Heart right ventricle (tissue), 16 donors: Measurements from ENCODE around the gene PALD1. TPM values are rescaled to one million over a fixed set of nuclear protein-coding genes. Genes with fewer than 3 reads are reported as not detected.

Source experiments
- ATAC-seq, 8 donors: fragments of 200-7000 bp; cut with Tn5 transposase; one replicate each; pipeline ENCODE4 v1.9.1; 2020; ENCODE audit warnings: mild to moderate bottlenecking in 8 of 8, moderate library complexity in 8 of 8, moderate number of reproducible peaks in 1 of 8
- DNase-seq, 2 donors: peaks; one replicate each; pipeline ENCODE4 v3.0.0-alpha.2; 2020
- H3K27ac ChIP-seq, 10 donors: fragments of 200-600 bp; sonication (generic) in 2 of 10; one replicate each; pipeline versions ENCODE4 v1.5.0 to v1.8.0; 2020 to 2022; ENCODE audit warnings: mild to moderate bottlenecking in 3 of 10
- H3K27me3 ChIP-seq, 7 donors: fragments of 200-600 bp; one replicate each; pipeline ENCODE4 v1.8.0; 2021 to 2022; ENCODE audit warnings: mild to moderate bottlenecking in 2 of 7
- H3K36me3 ChIP-seq, 9 donors: fragments of 200-600 bp; sonication (generic) in 1 of 9; one replicate each; pipeline versions ENCODE4 v1.5.0 to v1.8.0; 2020 to 2022; ENCODE audit warnings: mild to moderate bottlenecking in 2 of 9
- H3K4me1 ChIP-seq, 9 donors: fragments of 200-600 bp; sonication (generic) in 1 of 9; one replicate each; pipeline versions ENCODE4 v1.5.0 to v1.8.0; 2020 to 2022; ENCODE audit warnings: mild to moderate bottlenecking in 4 of 9
- H3K4me3 ChIP-seq, 10 donors: fragments of 200-600 bp; sonication (generic) in 2 of 10; one replicate each; pipeline versions ENCODE4 v1.5.0 to v1.8.0; 2020 to 2022; ENCODE audit warnings: mild to moderate bottlenecking in 7 of 10, moderate library complexity in 2 of 10
- H3K9me3 ChIP-seq, 11 donors: fragments of 200-600 bp in 10 of 11; sonication (generic) in 2 of 11; one replicate each; pipeline versions ENCODE4 v1.5.0 to v1.8.0; 2013 to 2022; ENCODE audit warnings: mild to moderate bottlenecking in 2 of 11, control low read depth in 1 of 11, moderate library complexity in 1 of 11
- WGBS, 2 donors: extraction: QIAGEN DNeasy Blood & Tissue Kit; methylation state at CpG; one replicate each; pipeline ENCODE4 v1.1.7; 2013; ENCODE audit warnings: inconsistent platforms in 1 of 2; 5-methylcytosine and 5-hydroxymethylcytosine counted together
- intact Hi-C, 10 donors: fragments of 100-400 bp; cut with DNase I; formaldehyde crosslinking; loops; one replicate each; pipeline versions ENCODE4 v1.11.1 to v1.14.2; 2022
- polyA plus RNA-seq, 2 donors: library from polyadenylated mRNA; stranded (reverse); fragments of 200-250 nt; gene quantifications; one replicate each; pipeline ENCODE4 v1.2.3, GENCODE V29; 2013
- total RNA-seq, 10 donors: library from RNA; stranded (reverse); fragmentation: NEBNext Ultra II Directional in 3 of 10; extraction: Animal tissue kit (Norgen Biotek cat#: 25700) in 3 of 10; gene quantifications; one replicate each; pipeline versions ENCODE4 v1.2.1 to v1.2.4, GENCODE V29; 2021 to 2023
- TF ChIP-seq, protein P1 (sequence below), 9 donors: fragments of 200-600 bp; sonication (generic) in 2 of 9; IDR thresholded peaks; one replicate each; pipeline versions ENCODE4 v1.5.0 to v1.8.0; 2021 to 2022; ENCODE audit warnings: antibody characterized with exemption in 9 of 9, mild to moderate bottlenecking in 5 of 9, moderate library complexity in 1 of 9
- donor health status: Arrhythmogenic right ventricular cardiomyopathy.
- donor health status: ischemic (EF 13 %, LVEDD 7.1; RV severe dilation, severe dysfunction).
- donor health status: healthy with polysubstance abuse.
- donor health status: DM: no; HTN: yes; CAD: no.
- donor health status: DM: no; HTN: no; CAD: no.
- donor health status: ischemic (EF 25% LVEDD 6.9; RV normal size, moderate dysfunction).
- donor health status: ischemic (EF 25% LVEDD 5.7; RV mildly dilated, moderate dysfunction).
- donor health status: healthy.
- donor health status: DM: yes; HTN: yes; CAD: no.
- donor health status: Ischemic cardiomyopathy.
- donor health status: ischemic (EF 35%, LVEDD 5.7; RV mildly dilated, moderate dysfunction).
- donor health status: nonischemic (EF 11% LVEDD 7.7; RV severe dilation, severe dysfunction).
- donor health status: DM: yes; HTN: yes; CAD: no.
- donor health status: PGD.
- donor health status: ischemic (EF 29% LVEDD 5.4; RV normal size, mild dysfunction).
- donor health status: nonischemic (EF 23%, LVEDD 6.1; RV moderate dilation, normal function).

PALD1 gene
- total and polyA plus RNA-seq, 12 donors = 4.1 to 10.3 (median 5.9) TPM

DNA sequence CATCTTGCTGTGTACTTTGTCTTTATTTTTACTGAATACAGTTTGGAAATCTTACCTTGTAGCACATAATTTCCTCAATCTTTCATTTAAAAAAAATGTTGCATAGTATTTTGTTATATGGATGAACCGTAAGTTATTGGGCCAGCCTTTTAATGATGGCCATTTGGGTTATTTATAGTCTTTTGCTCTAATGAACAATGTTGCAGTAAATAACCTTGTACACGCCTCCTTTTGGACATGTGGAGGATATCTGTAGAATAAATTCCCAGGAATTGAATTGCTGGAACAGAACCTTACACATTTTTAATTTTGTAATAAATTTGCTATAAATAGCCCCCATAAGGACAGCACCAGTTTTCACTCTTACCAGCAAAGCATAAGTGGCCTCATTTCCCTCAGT, 136.6 kb downstream of the PALD1 start:
- peaks cover 0 to 14% (median 0%) of the 10 kb centered on the region in 9 donors for H3K4me1 ChIP-seq
- no peak for ATAC-seq
- intact Hi-C loops = loop anchor here in 1 of 10 donors (5.0 kb wide), 1 partner anchor 142 kb away; no protein-coding TSS in a partner anchor

DNA sequence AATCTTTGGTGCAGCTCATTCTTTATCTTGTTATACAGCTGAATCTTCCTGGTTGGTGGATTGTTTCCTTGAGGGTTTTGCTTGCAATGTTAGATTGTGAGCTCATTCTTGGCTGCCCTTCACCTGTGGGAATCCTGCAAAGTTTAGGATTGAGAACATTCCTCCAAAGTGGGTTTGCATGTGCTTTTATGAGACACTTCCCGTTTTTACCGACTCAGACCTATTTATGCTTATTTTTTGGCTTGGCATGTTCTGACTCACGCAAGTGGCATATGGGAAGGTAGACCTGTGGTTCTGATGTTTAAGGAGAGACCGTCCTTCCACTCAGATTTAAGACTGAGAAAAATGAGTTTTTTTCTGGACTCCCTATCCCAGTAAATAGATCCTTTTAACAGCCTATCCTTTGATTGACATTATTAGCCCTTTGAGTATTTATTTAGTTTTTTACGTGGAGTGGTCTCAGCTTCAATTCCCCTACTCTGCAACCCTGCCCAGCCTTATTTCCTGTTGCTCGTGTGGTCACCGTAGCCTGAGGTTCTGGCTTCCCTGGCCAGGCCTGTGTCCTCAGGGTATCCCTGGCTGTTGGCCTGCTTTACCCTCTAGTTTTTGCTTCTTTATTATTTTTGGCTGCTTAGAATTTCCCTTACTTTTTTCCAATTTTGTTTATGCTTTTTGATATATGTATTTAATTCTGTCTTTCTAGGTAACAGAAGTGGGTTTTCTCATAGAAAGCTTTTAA, 137.4 kb downstream of the PALD1 start:
- DNase-seq = no peak
- WGBS, 2 donors = 66 to 71% methylated on average over 7 of the region's 7 CpGs
- Histone ChIP-seq H3K4me1 (peaks cover 0 to 14% (median 0%) of the 10 kb centered on the region in 9 donors), H3K27ac (peak overlapping the region in 1 of 10 donors; percentile 57), H3K4me3 (no peak overlapping the region), H3K27me3 (no peaks in the 10 kb centered on the region), H3K9me3 (peaks cover 0 to 20% (median 10%) of the 10 kb centered on the region in 11 donors), H3K36me3 (no peaks in the 10 kb centered on the region)
- intact Hi-C loops = loop anchor here in 1 of 10 donors (5.0 kb wide), 1 partner anchor 141 kb away; no protein-coding TSS in a partner anchor
- TF ChIP-seq, protein P1, sequence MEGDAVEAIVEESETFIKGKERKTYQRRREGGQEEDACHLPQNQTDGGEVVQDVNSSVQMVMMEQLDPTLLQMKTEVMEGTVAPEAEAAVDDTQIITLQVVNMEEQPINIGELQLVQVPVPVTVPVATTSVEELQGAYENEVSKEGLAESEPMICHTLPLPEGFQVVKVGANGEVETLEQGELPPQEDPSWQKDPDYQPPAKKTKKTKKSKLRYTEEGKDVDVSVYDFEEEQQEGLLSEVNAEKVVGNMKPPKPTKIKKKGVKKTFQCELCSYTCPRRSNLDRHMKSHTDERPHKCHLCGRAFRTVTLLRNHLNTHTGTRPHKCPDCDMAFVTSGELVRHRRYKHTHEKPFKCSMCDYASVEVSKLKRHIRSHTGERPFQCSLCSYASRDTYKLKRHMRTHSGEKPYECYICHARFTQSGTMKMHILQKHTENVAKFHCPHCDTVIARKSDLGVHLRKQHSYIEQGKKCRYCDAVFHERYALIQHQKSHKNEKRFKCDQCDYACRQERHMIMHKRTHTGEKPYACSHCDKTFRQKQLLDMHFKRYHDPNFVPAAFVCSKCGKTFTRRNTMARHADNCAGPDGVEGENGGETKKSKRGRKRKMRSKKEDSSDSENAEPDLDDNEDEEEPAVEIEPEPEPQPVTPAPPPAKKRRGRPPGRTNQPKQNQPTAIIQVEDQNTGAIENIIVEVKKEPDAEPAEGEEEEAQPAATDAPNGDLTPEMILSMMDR (IDR thresholded peaks at IDR 0.05) = no peak
- no peak for ATAC-seq

More for the DNA sequence above, 136.6 kb downstream of the PALD1 start:
- no peaks in the 10 kb centered on the region for H3K27me3 ChIP-seq
- DNase-seq = no peak
- no peak overlapping the region for H3K4me3 ChIP-seq
- no peaks in the 10 kb centered on the region for H3K36me3 ChIP-seq
- peaks cover 0 to 13% (median 8%) of the 10 kb centered on the region in 11 donors for H3K9me3 ChIP-seq
- H3K27ac ChIP-seq = no peak overlapping the region
- TF ChIP-seq, protein P1 (IDR thresholded peaks at IDR 0.05) = no peak
- WGBS, 2 donors = 95 to 96% methylated on average over 2 of the region's 2 CpGs

DNA sequence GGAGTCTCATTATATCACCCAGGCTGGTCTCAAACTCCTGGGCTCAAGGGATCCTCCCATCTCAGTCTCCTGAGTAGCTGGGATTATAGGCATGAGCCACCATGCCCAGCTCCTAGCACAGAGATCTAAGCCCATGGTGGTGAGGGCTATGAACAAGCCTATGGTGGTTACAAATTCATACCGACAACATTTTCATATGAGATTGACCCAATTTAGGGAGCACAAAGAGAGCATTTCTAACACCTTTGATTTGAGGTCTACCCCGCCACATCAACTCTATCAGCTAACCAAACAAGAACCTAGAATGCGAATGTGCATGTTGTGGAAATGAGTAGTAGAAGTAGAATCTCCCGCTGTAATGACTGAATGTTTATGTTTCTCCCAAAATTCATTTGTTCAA, 138.2 kb downstream of the PALD1 start:
- no peak overlapping the region for H3K4me3 ChIP-seq
- WGBS, 2 donors = 97% methylated on average over 4 of the region's 4 CpGs
- no peak for ATAC-seq

More for the DNA sequence above, 138.2 kb downstream of the PALD1 start:
- TF ChIP-seq, protein P1 (IDR thresholded peaks at IDR 0.05) = no peak
- intact Hi-C loops = loop anchor here in 1 of 10 donors (5.0 kb wide), 1 partner anchor 141 kb away; no protein-coding TSS in a partner anchor
- H3K36me3 ChIP-seq = no peaks in the 10 kb centered on the region
- peaks cover 0 to 20% (median 10%) of the 10 kb centered on the region in 11 donors for H3K9me3 ChIP-seq
- H3K4me1 ChIP-seq = peaks cover 0 to 14% (median 0%) of the 10 kb centered on the region in 9 donors
- no peak for DNase-seq
- H3K27me3 ChIP-seq = no peaks in the 10 kb centered on the region
- H3K27ac ChIP-seq = peak overlapping the region in 1 of 10 donors; percentile 57

Other genes with a start within 250 kb of the PALD1 start
- 100 to 1,000 TPM in 2 of 10 donors, 10 to 100 TPM in 8; 47.1 to 139 (median 69.9) TPM for gene PPA1, start 245.3 kb upstream of the PALD1 start, total RNA-seq
- 100 to 1,000 TPM in 1 of 2 donors, 10 to 100 TPM in 1; 53.3 to 111 TPM for gene PPA1, start 245.3 kb upstream of the PALD1 start, polyA plus RNA-seq
- gene NPFFR1, start 194.8 kb upstream of the PALD1 start, total RNA-seq = under 1 TPM in 1 of 10 donors, not detected in 9; 0.07 TPM
- not detected for gene NPFFR1, start 194.8 kb upstream of the PALD1 start, polyA plus RNA-seq
- gene LRRC20, start 96.1 kb upstream of the PALD1 start, total RNA-seq = 10 to 100 TPM; 39.9 to 73.8 (median 58.2) TPM
- 10 to 100 TPM; 11.0 to 13.8 TPM for gene LRRC20, start 96.1 kb upstream of the PALD1 start, polyA plus RNA-seq
- 100 to 1,000 TPM in 3 of 10 donors, 10 to 100 TPM in 7; 70.1 to 128 (median 81.9) TPM for gene EIF4EBP2, start 74.6 kb upstream of the PALD1 start, total RNA-seq
- gene EIF4EBP2, start 74.6 kb upstream of the PALD1 start, polyA plus RNA-seq = 10 to 100 TPM; 17.3 to 18.6 TPM
- gene NODAL, start 37.1 kb upstream of the PALD1 start, total RNA-seq = under 1 TPM in 1 of 10 donors, not detected in 9; 0.29 TPM
- gene NODAL, start 37.1 kb upstream of the PALD1 start, polyA plus RNA-seq = under 1 TPM in 1 of 2 donors, not detected in 1; 0.04 TPM
- 10 to 100 TPM in 1 of 10 donors, 1 to 10 TPM in 5, under 1 TPM in 4; 0.33 to 13.8 (median 1.2) TPM for gene PRF1, start 124.0 kb downstream of the PALD1 start, total RNA-seq
- gene PRF1, start 124.0 kb downstream of the PALD1 start, polyA plus RNA-seq = 1 to 10 TPM in 1 of 2 donors, under 1 TPM in 1; 0.61 to 1.5 TPM
- 1 to 10 TPM in 3 of 10 donors, under 1 TPM in 7; 0.08 to 1.4 (median 0.59) TPM for gene ADAMTS14, start 193.7 kb downstream of the PALD1 start, total RNA-seq
- under 1 TPM; 0.13 to 0.66 TPM for gene ADAMTS14, start 193.7 kb downstream of the PALD1 start, polyA plus RNA-seq